SKM-1 (cell line): ENCODE measurements around the gene TPP1.

ENCODE experiments used
- DNase-seq: peaks from one replicate; lab custom pipeline; 2025; ENCODE audit not compliant: unreplicated experiment; lab: John Stamatoyannopoulos, UW

The TPP1 gene

GRCh38 chr11:6566704-6567370 is 52.4 kb downstream of the TPP1 start:
- no peak for DNase-seq

- no peak for DNase-seq
Measured at GRCh38 chr11:6565988-6566703, 53.1 kb downstream of the TPP1 start.

GRCh38 chr11:6565325-6565724 is 53.9 kb downstream of the TPP1 start:
- no peak for DNase-seq

- DNase-seq = no peak
Measured at GRCh38 chr11:6563667-6564066, 55.6 kb downstream of the TPP1 start.

GRCh38 chr11:6563121-6563619 is 56.1 kb downstream of the TPP1 start:
- DNase-seq = no peak
